Measurements from ENCODE around the gene LMNB1.
A peak's percentile ranks its signal among the peaks of the same experiment; 100 is the strongest.
"Not testable (repeated sequence)": the region's sequence is repeated elsewhere in the genome, so short reads cannot be mapped to it uniquely, and the experiment has no call there.

The LMNB1 gene

GRCh38 chr5:126831156-126831555 lies 54.2 kb downstream of the LMNB1 start:
- ATAC-seq, result peak in 1 of 2 donors; percentile 13

GRCh38 chr5:126836778-126837177 lies 59.8 kb downstream of the LMNB1 start:
- no peak for ATAC-seq

GRCh38 chr5:126837242-126837641 lies 60.3 kb downstream of the LMNB1 start:
- no peak for ATAC-seq

- no peak for ATAC-seq
Measured at GRCh38 chr5:126837906-126838539, 61.1 kb downstream of the LMNB1 start.

- not testable (repeated sequence) for ATAC-seq
Measured at GRCh38 chr5:126839407-126839806, 62.5 kb downstream of the LMNB1 start.

- ATAC-seq, result not testable (repeated sequence)
Measured at GRCh38 chr5:126843375-126843774, 66.4 kb downstream of the LMNB1 start.

GRCh38 chr5:126845470-126846070 lies 68.6 kb downstream of the LMNB1 start:
- peak; percentile 80 to 87 for ATAC-seq

- no peak for ATAC-seq
Measured at GRCh38 chr5:126846344-126846743, 69.4 kb downstream of the LMNB1 start.

- no peak for ATAC-seq
Measured at GRCh38 chr5:126846744-126847455, 70.0 kb downstream of the LMNB1 start.

GRCh38 chr5:126847456-126847820 lies 70.5 kb downstream of the LMNB1 start:
- no peak for ATAC-seq

GRCh38 chr5:126847826-126848251 lies 70.9 kb downstream of the LMNB1 start:
- no peak for ATAC-seq

- peak in 1 of 2 donors; percentile 12 for ATAC-seq
Measured at GRCh38 chr5:126848253-126848652, 71.3 kb downstream of the LMNB1 start.

- no peak for ATAC-seq
Measured at GRCh38 chr5:126849101-126849678, 72.3 kb downstream of the LMNB1 start.

GRCh38 chr5:126851501-126852011 lies 74.6 kb downstream of the LMNB1 start:
- no peak for ATAC-seq

GRCh38 chr5:126852091-126852571 lies 75.2 kb downstream of the LMNB1 start:
- ATAC-seq, result peak; percentile 71 to 80

- ATAC-seq, result no peak
Measured at GRCh38 chr5:126852841-126853271, 75.9 kb downstream of the LMNB1 start.

- peak; percentile 28 to 49 for ATAC-seq
Measured at GRCh38 chr5:126853541-126854307, 76.8 kb downstream of the LMNB1 start.

- ATAC-seq, result no peak
Measured at GRCh38 chr5:126854526-126855110, 77.7 kb downstream of the LMNB1 start.

- ATAC-seq, result no peak
Measured at GRCh38 chr5:126855266-126855665, 78.3 kb downstream of the LMNB1 start.

GRCh38 chr5:126857472-126858410 lies 80.8 kb downstream of the LMNB1 start:
- no peak for ATAC-seq

GRCh38 chr5:126858441-126858840 lies 81.5 kb downstream of the LMNB1 start:
- no peak for ATAC-seq

Data from activated CD4-positive, CD25-positive, alpha-beta regulatory T cell treated with anti-CD3 and anti-CD28 coated beads, Interleukin-2, amount 50 U/mL, for 24 hours (primary cell).